Esophagus squamous epithelium (tissue), 4 donors: ENCODE results near the gene FURIN.
A peak's percentile ranks its signal among the peaks of the same experiment; 100 is the strongest.

ENCODE experiments used
- POLR2A ChIP-seq, 4 donors: fragments of 450-650 bp; IDR thresholded peaks; one replicate each; pipeline ENCODE4 v1.6.1; 2017; ENCODE audit warnings: antibody characterized with exemption in 4 of 4, mild to moderate bottlenecking in 4 of 4, moderate library complexity in 3 of 4
- TF ChIP-seq, protein P1 (sequence below), 6 experiments: fragments of 450-650 bp in 4 of 6; fragments of 200-600 bp in 2 of 6; sonication (generic) in 2 of 6; IDR thresholded peaks; one replicate each; pipeline ENCODE4 v1.5.1; 2016 to 2019; ENCODE audit warnings: antibody characterized with exemption in 6 of 6, mild to moderate bottlenecking in 4 of 6, moderate library complexity in 4 of 6

DNA sequence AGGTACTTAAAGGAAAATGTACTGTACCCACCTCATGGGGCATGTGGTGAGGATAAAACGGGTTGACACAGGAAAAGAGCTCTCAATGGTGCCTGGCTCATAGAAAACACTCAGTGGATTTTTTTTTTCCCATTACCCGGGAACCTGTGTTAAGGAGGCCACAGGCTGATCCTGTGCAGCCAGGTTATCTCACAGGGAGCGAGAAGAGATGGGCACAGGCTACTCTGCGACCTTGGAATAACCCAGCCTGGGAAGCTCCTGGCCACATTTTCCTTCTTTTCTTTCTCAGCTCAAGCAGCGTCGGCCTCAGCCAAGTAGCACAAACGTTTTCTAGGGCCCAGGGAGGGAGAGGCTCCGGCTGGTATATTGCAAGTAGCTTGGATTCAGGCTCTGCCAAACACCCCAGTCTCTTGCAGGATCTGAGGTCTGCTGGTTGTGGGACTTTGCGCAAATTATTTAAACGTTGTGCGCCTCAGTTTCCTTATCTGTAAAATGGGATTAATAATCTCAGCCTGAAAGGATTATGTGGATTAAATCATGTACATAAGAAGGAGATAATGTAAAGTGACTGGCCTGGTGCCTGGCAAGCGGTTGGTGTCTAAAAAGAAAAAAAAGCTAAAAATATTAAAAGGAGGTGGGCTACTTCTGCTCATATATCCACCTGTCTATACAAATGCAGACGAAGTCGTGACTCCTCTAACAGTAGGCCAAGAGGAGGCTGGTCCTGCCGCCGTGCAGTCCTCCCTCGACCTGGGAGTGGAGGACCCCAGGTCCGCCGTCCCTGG is 2.2 kb downstream of the FURIN start:
- TF ChIP-seq, protein P1, sequence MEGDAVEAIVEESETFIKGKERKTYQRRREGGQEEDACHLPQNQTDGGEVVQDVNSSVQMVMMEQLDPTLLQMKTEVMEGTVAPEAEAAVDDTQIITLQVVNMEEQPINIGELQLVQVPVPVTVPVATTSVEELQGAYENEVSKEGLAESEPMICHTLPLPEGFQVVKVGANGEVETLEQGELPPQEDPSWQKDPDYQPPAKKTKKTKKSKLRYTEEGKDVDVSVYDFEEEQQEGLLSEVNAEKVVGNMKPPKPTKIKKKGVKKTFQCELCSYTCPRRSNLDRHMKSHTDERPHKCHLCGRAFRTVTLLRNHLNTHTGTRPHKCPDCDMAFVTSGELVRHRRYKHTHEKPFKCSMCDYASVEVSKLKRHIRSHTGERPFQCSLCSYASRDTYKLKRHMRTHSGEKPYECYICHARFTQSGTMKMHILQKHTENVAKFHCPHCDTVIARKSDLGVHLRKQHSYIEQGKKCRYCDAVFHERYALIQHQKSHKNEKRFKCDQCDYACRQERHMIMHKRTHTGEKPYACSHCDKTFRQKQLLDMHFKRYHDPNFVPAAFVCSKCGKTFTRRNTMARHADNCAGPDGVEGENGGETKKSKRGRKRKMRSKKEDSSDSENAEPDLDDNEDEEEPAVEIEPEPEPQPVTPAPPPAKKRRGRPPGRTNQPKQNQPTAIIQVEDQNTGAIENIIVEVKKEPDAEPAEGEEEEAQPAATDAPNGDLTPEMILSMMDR (IDR thresholded peaks at IDR 0.05), result no peak
- peak in 1 of 4 donors; percentile 16 for TF ChIP-seq POLR2A (IDR thresholded peaks at IDR 0.05)
